HT1080 (cell line): ENCODE measurements around the gene TGFBI. TPM values are rescaled to one million over a fixed set of nuclear protein-coding genes. Genes with fewer than 3 reads are reported as not detected.

Experiments
- DNase-seq: peaks from one replicate; pipeline ENCODE4 v3.0.0-alpha.2; 2015; ENCODE audit warnings: low read depth
- total RNA-seq: library from RNA; depleted of rRNA; stranded (reverse); fragments of >200 nt; shearing (Covaris generic); gene quantifications from 2 replicates; pipeline ENCODE4 v1.2.3, GENCODE V29; 2014

The TGFBI gene
- total RNA-seq, 1 experiment from 2014 or later: 34.9 TPM

DNA sequence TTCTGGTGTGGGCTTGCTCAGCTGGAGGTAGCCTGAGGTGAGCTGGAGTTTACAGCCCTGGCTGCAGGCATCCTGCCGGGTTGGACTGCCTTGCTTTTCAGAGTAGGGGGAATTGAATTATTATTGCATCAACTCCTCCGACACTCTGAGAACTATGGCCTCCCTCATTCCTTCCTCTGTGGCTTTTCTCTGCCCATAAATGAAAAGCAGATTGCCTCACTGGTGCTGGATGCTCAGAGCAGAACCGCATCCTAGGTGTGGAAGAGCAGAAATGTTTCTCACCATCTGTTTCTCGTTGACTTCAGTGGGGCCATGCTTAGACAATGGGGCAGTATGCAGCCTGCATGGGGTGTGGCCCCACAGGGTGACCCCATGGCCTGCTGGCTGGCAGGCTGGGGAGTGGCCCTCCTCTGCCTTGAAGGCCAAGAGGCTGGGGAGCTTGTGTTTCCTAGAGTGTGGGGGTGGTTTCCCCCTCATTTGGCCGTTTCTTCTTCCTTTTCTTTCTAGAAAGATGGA, 27.3 kb upstream of the TGFBI start:
- no peak for DNase-seq

DNA sequence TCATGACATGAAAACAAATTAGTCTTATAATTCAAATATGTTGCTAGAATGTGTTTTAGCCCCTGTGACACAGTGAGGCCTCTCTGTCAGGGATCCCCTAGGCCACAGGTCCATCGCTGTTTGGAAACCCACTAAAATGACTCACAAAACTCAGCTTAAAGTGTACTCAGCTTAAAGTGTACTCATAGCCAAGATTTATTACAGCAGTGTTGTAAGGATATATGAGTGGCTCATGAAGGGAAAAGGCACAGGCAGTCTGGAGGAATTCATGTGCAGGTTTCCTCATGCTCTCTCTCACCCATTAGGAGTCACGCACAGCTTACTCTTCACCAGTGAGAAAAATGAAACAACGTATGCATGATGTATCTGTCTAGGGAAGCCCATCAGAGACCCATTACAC, 24.4 kb upstream of the TGFBI start:
- peak; percentile 76 for DNase-seq

DNA sequence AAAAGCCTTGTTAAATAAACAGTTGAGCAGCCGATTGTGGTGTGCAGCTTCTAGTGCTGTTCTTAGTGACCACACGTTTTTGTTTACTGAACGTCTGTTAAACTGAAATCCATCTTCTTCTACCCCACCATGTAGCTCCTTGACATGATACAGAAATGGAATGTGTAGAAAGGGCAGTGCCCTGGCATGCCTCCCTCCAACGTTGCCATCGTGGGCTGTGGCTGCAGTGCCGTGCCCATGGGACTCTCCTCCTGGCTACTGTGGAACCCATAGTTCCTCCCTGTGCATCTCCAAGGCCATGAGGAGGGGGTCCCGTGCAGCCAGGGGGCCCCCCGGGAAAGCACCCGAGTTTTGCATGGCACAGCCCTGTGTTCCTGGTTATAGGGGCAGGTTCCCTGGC, 23.3 kb upstream of the TGFBI start:
- DNase-seq: no peak

DNA sequence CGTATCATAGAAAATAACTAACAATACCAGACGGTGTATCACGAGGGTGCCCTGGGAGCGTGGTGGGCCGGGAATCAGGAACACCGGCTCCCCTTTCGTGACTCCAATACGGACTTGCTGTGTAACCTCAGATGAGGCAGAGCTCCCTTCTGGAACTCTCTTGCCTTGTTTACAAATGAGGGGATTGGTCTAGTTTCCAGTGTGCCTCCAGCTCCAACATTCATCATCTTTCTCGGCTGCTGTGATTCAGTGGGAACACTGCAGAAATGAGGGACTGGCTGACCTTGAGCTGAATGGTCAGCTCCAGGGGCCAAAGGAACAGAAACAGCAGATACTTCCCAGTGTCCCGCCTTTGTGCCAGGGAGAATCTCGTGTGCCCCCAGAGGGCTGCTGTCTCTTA, 22.6 kb upstream of the TGFBI start:
- DNase-seq: no peak

DNA sequence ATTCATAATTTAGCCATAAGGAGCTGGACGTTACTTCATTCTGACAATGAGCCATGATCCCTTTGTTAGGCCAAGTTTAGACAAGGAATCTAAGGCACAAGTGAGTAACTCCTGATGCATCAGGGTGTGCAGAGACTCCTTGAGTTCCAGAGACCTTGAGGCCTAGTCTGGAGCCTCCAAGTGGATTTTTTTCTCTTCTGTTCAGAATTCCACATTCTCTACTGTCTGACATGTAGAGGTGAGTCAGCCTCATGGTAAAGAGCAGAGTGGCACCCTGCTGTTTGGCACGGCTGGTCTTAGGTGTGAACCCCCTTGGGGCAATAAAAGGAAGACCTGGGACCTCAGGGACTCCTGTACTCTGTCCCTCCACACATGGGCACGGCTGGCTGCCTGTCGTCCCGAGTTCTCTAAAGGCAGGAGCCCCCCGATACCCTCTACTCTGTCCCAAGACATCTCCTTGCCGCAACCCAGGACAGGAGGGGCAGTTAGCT, 22.0 kb upstream of the TGFBI start:
- peak; percentile 98 for DNase-seq

DNA sequence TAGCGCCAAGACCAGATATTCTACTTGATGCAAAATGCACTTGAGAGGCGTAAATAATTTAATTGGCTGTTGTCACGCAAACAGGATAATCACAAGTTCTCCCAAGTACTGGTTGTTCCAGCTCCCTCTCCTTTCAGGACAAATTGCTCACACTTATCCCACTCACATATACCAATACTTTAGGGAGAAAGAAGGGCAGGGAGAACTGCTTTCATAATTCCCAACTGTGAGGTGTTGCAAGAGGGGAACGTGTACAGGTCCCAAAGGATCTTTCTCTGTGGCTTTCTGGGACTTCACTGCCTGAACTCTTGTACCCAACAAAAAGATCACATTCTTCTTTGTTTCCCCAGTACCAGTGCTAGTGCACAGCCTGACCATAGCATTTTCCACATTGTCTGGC, 21.5 kb upstream of the TGFBI start:
- DNase-seq: no peak

DNA sequence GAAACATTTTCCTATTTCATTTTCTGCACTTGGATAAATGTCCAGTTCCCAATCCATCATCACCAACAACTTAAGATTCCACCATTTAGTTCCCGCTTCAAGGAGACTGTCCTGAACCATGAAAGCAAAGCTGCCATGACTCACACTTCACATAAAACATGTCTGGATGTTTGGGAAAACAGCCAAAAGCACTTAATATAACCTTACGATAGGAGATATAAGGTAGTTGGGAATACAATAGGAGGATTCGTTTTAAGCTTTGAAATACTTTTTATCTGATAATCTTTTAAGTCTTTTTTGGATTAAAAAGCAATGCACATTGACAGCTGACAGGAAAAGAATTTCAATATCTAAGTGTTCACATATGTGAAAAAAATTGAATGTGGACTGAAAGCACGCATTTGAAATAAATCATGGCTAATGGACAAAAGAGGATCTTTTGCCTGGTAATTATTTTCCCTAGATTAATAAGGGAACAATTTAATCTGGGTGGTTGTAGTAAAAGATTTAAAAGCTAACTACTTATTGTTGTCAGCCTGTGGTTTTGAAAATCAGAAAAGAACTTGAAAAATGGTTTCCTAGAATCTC, 17.3 kb upstream of the TGFBI start:
- DNase-seq: peak; percentile 79

DNA sequence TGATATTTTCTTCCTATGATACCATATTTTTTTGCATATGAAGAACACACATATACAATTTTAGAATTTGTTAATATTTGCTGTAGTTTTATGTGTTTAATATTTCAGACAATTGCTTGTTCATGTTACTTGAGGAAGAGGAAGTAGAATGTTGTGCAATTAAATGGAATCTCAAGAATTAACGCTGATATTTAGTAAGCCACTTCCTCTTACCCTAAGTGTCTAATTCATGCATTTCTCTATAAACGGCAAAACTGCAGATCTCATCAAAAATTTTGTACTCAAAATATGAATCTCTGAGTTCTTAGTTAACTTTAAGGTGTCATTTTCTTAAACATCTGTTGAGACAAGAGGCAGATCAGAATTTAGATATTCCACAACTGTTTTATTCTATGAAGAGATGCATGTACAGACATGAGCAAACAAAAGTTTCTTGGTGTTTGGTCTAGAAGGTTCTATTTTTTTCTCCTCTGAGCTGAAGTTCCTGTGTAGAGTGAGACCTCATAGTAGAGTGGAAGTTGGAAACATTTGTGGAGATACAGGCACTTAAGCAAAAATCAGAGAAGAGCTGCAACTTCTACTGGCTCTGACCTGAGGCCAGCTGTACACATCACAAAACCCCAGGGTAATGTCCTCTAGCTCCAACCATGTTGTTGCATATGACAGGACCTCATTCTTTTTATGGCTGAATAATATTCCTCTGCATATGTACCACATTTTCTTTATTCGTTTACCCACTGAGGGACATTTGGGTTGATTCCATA, 16.6 kb upstream of the TGFBI start:
- peak; percentile 79 for DNase-seq

DNA sequence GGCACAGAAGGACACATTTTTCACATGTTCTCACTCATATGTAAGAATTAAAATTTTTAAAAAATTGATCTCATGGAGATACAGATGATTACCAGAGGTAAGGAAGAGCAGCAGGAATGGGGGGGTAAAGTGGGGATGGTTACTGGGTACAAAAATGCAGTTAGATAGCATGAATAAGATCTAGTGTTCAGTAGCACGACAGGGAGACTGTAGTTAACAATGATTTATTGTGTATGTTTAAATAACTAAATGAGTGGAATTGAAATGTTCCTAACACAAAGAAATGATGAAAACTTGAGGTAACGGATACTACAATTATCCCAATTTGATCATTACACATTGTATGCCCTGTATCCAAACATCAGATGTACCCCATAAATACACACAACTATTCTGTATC, 15.2 kb upstream of the TGFBI start:
- DNase-seq: no peak

DNA sequence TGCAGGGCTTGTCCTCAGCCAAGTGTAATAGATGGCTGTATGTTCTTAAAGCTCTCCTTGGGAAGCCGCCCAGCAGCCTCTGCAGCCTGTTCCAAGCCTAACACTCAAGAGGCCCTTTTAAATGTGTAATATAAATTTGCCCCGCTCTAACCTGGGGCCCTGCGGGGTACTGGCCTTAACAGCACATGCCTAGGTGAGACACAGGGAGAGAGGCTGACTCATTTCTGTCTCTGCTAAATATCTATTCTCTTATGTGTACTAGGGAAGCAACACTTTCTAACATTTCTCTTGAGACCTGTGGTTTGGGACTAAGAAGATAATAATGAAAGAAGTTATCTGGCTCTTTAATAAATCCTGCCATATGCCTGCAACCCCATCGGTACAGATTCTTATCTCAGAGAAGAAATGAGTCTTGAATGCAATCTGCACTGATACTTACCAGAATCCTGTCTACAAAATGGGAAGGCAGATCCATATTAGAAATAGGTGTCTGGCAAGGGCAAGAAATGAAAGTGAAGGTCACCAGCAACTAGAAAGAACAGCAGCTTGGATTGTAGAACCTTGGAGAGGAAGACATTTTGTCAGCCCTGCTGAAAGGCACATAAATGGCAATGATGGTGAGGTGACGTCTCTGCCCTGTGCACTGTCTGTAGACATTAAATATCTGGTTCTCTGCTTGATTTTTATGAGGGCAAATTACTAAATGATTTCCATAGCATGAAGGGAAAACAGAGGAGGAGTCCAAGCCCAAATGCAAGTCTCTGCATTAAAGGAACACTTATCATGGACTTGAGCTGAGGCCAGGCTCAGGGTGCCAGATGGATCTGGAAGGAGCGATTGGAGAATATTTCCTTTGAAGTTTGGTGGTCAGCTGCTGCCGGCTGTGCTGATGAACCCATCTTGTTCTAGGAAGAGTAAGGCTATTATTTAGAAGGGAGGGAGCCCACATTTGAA, 14.5 kb upstream of the TGFBI start:
- peak; percentile 71 for DNase-seq

DNA sequence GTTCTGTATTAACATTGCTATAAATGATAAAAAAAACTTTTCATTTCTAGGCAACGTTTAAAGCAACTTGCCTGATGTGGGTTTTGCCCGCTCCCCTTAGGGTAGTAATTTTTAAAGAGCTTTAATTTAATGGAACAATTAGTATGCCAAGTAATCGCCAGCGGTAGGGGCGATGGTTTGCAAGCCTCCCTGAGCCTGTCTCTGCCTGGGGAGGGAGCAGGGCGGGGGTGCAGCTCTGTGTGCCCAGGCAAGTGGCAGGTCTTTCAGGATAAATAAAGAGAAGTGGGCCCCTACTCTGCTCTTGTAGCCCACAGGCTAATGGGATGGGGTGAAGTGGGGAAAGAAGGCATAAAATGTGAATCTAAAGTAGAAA, 13.8 kb upstream of the TGFBI start:
- DNase-seq: no peak

DNA sequence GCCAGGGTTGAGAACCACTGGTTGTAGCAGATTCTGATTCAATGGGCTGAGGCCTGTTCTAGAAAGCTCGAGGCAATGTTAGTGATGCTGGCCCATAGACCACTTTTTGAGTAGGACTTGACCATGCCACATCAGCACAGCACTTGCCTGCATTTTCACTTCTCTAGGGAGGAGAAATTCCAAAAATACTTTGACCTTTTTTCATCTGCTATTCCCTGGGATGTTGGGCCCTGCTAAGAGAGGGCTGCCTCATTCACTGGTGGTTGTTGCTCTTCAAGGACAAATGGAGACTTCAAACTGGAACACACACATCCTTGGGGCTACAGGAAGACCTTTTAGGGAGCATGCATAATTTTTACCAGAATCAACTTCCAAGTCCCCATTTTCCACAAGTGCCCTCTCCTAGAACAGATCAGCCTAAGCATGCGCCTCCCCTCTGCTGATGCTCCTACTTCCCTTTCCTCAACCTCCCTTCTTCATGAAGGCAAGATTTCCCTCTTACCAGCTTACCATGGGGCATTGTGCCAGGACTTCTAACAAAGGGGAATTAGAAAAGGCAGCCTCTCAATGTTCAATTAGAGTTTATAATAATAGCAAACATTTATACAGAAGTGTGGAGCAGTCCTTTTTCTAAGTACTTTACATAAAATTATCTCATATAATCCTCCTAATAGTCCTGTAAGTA, 12.7 kb upstream of the TGFBI start:
- no peak for DNase-seq

DNA sequence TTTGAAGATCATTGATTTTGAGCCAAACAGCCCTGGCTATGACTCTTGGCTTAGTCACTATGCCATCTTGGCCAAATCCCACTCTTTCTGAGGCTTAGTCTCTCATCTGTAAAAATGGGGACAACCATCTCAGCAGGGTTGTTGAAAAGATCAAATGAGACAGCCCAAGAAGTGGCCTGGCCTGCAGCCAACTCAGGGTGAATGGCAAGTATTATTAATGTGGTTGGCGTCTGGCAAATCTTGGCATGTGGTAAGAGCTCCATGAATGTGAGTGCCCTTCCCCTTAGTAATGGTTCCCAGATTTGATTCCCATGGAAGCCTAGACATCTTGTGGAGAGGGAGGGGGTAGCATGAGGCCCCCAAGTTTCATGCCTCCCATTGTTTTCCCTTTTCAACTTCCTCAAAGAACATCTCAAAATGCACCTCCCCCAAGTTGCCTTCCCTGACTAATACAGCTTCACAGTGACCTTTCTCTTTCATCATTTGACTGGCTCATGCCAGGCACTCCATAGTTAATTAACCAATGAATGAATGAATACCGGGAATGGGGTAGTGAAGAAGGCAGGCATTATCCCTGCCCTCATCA, 11.8 kb upstream of the TGFBI start:
- DNase-seq: peak; percentile 100

DNA sequence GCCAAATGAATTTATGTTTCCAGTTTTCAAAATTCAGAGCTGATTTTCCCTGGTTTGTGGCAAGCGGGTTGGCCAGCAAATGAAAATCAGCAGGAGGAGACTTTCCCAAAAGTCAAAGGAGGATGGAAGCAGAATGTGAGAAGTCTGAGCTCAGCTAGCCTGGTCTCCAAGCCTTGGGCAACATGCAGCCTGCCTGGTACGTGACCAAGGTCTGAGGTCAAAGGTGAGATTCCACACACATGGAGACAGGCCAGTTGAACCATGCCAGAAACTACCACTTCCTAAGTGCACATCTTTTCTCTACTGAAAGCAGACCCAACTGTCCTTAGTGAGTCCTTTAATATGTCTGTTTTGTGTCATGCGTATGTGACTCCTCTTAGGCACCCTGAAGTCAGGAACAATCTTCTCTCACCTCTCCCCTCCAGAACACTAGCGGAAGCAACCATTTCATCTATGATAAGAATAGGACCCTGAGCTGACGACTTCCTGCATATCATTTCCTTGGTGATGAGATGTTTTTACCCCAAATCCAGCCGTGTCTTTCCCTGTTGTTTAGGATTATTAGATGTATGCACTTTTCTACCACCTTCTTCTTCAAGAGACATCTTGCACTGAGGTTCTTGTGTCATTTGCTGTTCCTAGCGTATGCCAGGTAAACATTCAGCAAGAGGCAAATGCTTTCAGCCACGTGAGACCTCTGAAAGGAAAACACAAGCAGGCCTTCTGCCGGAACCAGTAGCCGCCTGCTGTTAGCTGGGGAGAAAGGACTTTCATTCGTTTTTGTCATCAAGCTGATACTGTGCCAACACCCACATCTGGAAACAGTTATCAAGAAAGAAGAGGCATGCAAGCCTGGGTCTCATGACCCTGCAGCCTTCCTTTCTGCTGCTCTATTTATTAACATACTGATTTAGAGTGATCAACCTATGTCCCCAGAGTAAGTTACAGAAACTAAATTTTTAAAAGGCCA, 9.7 kb upstream of the TGFBI start:
- peak; percentile 78 for DNase-seq

DNA sequence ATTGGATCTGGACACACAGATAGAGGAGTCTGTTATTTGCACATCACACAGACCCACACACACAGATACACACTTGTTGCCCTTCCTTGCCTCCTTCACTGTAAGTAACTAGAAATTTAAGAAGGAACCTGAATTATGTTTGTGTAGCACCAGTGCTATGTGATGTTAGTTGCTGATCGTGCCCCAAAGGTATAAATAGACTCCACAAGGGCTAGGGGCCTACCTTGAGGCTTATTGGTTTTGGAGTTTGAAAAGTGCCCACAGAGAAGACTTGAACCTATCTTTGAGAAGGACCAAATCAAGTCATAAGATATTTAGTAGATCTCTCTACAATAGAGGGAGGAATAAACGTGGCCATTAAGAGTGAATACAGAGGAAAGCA, 8.8 kb upstream of the TGFBI start:
- DNase-seq: no peak

DNA sequence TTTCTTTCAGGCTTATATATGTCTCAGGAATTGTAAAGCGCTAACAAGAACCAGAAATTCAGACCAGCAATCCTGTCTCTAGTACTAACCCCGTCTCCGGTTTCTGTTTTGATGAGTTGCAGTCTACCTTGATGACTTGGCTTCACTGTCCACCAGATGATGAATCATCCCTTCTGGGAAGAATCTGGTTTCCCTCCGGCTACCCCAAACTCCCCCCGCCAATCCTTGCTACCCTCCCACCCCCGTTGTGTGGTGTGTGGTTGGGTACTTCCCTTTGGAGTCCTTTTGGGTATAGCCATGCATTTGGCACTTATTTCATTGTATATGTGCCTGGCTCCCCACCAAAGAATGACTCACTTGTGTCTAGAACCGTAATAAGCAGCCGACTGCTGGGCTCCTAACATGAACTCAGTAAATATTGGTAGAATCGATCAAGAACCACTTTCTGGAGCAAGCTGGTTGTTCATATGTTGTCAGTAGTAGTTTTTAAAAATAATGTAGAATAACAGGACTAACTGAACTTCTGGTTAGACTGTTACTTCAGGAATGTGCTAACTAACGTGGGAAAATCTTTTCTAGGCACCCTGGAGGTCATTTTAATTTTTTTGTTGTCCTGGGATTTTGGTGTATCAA, 8.3 kb upstream of the TGFBI start:
- peak; percentile 98 for DNase-seq

DNA sequence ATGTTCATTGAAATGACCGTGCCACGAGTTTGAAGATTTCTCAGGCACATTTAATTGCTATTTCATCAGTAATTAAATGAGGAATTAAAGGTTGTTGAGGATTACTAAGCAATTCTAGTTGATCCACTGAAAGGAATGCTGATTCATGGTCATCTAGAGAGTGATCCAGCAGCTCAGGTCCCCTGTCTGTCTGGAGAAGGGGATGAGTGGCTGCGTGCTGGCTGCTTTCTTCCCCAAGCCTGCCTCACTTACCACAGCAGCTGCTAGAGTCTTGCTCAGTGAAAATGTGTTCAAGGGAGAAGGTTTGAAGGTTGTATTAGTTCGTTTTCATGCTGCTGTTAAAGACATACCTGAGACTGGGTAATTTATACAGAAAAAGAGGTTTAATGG, 7.8 kb upstream of the TGFBI start:
- DNase-seq: peak; percentile 67

DNA sequence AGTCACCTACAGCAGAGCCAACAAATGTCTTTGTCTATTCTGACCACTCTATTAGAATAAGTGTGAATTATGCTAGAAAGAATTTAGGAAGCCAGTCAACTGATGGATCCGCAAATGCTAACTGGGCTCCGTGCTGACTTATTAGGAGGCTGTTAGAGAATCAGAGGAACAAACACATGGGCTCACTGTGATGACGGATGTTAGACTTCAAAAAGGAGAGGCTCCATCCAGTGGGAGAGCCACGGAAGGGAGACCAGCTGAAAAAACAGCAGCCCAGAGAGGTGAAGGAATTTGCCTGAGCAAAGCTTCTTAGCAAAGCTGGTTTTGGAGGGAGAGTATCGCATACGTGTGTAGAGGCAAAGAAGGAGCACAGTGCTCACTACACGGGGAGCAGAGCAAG, 5.8 kb upstream of the TGFBI start:
- DNase-seq: no peak

DNA sequence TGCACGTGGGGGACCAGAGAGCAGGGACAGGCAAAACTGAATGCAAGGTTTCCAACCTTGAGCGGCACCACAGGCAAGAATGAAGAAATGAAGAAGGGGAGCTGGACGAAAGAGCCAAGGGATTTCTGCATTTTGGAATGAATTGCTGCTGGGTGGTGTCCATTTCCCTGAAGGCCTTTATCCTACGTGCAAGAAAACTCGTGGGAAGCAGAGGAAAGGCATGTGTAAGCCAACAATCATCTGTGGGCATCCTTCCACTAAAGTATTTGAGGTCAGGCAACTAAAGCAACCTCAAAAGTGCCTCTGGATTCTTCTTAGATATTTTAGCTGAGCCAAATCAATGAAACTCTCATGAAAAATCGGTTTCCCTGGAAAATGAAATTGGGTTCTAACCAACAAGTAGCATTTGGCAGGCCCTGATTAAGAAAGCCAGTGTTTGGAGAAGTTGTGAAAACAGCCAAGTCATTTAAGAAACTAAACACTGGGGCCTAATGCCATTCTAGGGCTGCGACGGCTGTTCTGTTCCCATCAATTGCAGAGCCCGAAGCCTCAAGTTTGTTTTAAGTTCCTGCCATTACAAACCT, 4.7 kb upstream of the TGFBI start:
- no peak for DNase-seq
